ENCODE results near the gene H2BW2.

Gene H2BW2

DNA sequence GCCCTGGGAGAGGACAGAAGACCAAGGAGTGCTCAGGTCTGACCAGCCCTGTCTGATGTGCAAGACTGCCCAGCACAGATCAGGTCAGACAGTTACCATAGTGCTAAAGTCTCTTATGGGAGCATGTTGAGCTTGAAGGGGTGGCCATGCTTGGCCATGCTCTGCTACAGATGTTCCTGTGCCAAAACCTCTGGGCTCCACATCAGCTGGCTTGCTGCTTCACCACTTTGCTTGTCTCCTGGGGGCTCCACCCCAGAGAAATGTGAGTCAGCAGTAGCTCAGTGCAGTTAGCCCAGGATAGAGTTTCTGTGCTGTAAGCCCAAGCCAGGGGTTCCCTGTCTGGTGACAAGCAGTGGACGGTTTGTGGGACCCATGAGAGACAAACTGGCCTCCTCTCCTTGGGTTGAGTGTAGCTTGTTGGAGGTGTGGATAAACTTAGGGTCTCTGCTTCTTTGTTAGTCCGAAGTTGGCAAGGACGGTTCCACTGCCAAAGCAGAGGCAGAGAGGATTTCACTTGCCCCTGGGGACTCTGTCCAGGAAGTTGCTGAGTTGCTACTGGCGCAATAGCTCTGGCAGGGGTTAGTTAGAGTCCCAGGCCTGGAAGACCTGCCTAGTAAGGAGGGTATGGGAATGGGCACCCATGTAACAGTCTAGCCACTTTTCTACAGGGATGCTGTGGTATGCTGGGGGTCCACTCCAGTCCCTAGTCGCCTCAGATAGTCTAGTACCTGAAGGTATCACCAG lies 45.0 kb downstream of the H2BW2 start:
- DNase-seq (ENCODE audit: low read depth), result no peak
- no peak overlapping the region for H3K4me3 ChIP-seq (ENCODE audit: low read depth, low read length)
- TF ChIP-seq, protein P1, sequence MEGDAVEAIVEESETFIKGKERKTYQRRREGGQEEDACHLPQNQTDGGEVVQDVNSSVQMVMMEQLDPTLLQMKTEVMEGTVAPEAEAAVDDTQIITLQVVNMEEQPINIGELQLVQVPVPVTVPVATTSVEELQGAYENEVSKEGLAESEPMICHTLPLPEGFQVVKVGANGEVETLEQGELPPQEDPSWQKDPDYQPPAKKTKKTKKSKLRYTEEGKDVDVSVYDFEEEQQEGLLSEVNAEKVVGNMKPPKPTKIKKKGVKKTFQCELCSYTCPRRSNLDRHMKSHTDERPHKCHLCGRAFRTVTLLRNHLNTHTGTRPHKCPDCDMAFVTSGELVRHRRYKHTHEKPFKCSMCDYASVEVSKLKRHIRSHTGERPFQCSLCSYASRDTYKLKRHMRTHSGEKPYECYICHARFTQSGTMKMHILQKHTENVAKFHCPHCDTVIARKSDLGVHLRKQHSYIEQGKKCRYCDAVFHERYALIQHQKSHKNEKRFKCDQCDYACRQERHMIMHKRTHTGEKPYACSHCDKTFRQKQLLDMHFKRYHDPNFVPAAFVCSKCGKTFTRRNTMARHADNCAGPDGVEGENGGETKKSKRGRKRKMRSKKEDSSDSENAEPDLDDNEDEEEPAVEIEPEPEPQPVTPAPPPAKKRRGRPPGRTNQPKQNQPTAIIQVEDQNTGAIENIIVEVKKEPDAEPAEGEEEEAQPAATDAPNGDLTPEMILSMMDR (conservative IDR thresholded peaks at IDR 0.05; ENCODE audit: low read depth, low read length), result no peak

DNA sequence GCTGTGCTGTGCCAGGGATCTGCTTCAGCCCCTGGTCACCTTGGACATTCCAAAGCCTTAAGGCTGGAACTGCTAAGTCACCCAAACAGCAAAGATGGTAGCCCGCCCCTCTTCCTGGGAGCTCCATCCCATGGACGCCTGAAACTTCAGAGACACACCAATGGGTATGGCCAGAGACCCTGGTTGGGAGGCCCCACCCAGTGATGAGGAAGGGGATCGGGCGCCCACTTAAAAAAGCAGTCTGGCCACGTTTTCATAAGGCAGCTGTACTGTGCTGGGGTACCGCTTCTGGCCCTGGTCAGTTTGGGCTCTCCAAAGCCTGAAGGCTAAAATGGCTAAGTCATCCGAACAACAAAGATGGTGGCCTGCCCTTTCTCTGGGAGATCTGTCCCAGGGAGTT lies 45.7 kb downstream of the H2BW2 start:
- no peak overlapping the region for H3K4me3 ChIP-seq (ENCODE audit: low read depth, low read length)
- no peak for DNase-seq (ENCODE audit: low read depth)
- TF ChIP-seq, protein P1 (conservative IDR thresholded peaks at IDR 0.05; ENCODE audit: low read depth, low read length), result no peak

DNA sequence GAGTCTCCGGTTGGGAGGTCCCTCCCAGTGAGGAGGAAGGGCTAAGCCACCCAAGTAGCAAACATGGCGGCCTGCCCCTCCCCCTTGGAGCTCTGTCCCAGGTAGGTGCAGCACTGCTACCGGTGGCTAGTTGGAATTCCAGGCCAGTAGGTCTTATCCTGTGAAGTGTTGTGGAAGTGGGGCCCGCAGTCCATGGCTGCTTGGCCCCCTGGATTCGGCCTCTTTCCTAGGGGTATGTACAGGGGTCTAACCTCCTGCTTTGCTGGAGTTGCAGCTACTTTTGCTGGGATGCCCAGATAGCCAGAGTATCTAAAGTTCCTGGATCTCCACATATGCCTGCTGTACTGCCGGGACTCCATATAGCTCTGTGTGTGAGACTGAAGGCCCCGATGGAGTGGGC lies 46.2 kb downstream of the H2BW2 start:
- H3K4me3 ChIP-seq (ENCODE audit: low read depth, low read length), result no peak overlapping the region
- no peak for DNase-seq (ENCODE audit: low read depth)
- TF ChIP-seq, protein P1 (conservative IDR thresholded peaks at IDR 0.05; ENCODE audit: low read depth, low read length), result no peak
